H9 (cell line): ENCODE data around the gene CACNB2. TPM values are rescaled to one million over a fixed set of nuclear protein-coding genes. Genes with fewer than 3 reads are reported as not detected.

Source experiments
- DNase-seq: peaks from one replicate; pipeline ENCODE4 v3.0.0-alpha.2; 2017
- H2AFZ ChIP-seq: one replicate; pipeline ENCODE4 v1.6.1; 2013; ENCODE audit warnings: mild to moderate bottlenecking, low read length, control low read depth, moderate library complexity
- H2AK5ac ChIP-seq: 2 replicates; pipeline ENCODE4 v1.6.1; 2013; ENCODE audit warnings: low read length, control low read depth, mixed read lengths; ENCODE audit not compliant: insufficient read length
- H2BK120ac ChIP-seq: one replicate; pipeline ENCODE4 v1.6.1; 2013; ENCODE audit warnings: low read depth, mild to moderate bottlenecking, low read length, control low read depth, inconsistent platforms; ENCODE audit not compliant: poor library complexity, severe bottlenecking
- H2BK12ac ChIP-seq: 2 replicates; pipeline ENCODE4 v1.6.1; 2013; ENCODE audit warnings: low read length, control low read depth, mixed read lengths, low read depth; ENCODE audit not compliant: insufficient read length
- H2BK15ac ChIP-seq: 2 replicates; pipeline ENCODE4 v1.6.1; 2013; ENCODE audit warnings: low read depth, low read length, control low read depth
- H2BK20ac ChIP-seq: one replicate; pipeline ENCODE4 v1.6.1; 2013; ENCODE audit warnings: low read depth, mild to moderate bottlenecking, low read length, control low read depth, inconsistent platforms; ENCODE audit not compliant: poor library complexity, severe bottlenecking
- H2BK5ac ChIP-seq: 2 replicates; pipeline ENCODE4 v1.6.1; 2013; ENCODE audit warnings: low read length, control low read depth, mixed read lengths; ENCODE audit not compliant: insufficient read length
- H3K14ac ChIP-seq: 2 replicates; pipeline ENCODE4 v1.6.1; 2013; ENCODE audit warnings: low read length, control low read depth; ENCODE audit not compliant: insufficient read depth
- H3K18ac ChIP-seq: 2 replicates; pipeline ENCODE4 v1.6.1; 2013; ENCODE audit warnings: low read depth, mild to moderate bottlenecking, mixed read lengths, low read length, control low read depth; ENCODE audit not compliant: insufficient read length
- H3K23ac ChIP-seq: 2 replicates; pipeline ENCODE4 v1.6.1; 2013; ENCODE audit warnings: low read length, control low read depth, mixed read lengths, low read depth; ENCODE audit not compliant: insufficient read length
- H3K23me2 ChIP-seq: 2 replicates; pipeline ENCODE4 v1.6.1; 2013; ENCODE audit warnings: low read depth, mild to moderate bottlenecking, mixed read lengths, low read length, control low read depth; ENCODE audit not compliant: insufficient read length, poor library complexity, severe bottlenecking
- H3K27ac ChIP-seq: 2 replicates; pipeline ENCODE4 v1.5.1; 2013; ENCODE audit warnings: low read length, control low read depth, mixed read lengths, low read depth; ENCODE audit not compliant: insufficient read length
- H3K27me3 ChIP-seq: 2 replicates; pipeline ENCODE4 v1.6.1; 2013; ENCODE audit warnings: low read length, control low read depth, inconsistent platforms; ENCODE audit not compliant: insufficient read depth
- H3K4ac ChIP-seq: 2 replicates; pipeline ENCODE4 v1.6.1; 2013; ENCODE audit warnings: low read depth, mild to moderate bottlenecking, control low read depth, inconsistent platforms, low read length, moderate library complexity
- H3K4me1 ChIP-seq: 2 replicates; pipeline ENCODE4 v1.6.1; 2013; ENCODE audit warnings: low read length, control low read depth, inconsistent platforms; ENCODE audit not compliant: insufficient read depth
- H3K4me2 ChIP-seq: 2 replicates; pipeline ENCODE4 v1.6.1; 2013; ENCODE audit warnings: low read length, control low read depth, mixed read lengths; ENCODE audit not compliant: insufficient read length, insufficient read depth
- H3K56ac ChIP-seq: 2 replicates; pipeline ENCODE4 v1.6.1; 2013; ENCODE audit warnings: low read depth, mild to moderate bottlenecking, mixed read lengths, low read length, control low read depth; ENCODE audit not compliant: insufficient read length
- H3K79me1 ChIP-seq: 2 replicates; pipeline ENCODE4 v1.6.1; 2013; ENCODE audit warnings: low read depth, mild to moderate bottlenecking, moderate library complexity, low read length, control low read depth, inconsistent platforms; ENCODE audit not compliant: insufficient read depth, poor library complexity, severe bottlenecking
- H3K79me2 ChIP-seq: 2 replicates; pipeline ENCODE4 v1.6.1; 2013; ENCODE audit warnings: low read length, control low read depth, inconsistent platforms; ENCODE audit not compliant: insufficient read depth
- H3K9ac ChIP-seq: 2 replicates; pipeline ENCODE4 v1.6.1; 2013; ENCODE audit warnings: low read length, control low read depth, mixed read lengths; ENCODE audit not compliant: insufficient read length; ENCODE audit errors: extremely low read depth
- H3K9me3 ChIP-seq: one replicate; pipeline ENCODE4 v1.6.1; 2013; ENCODE audit warnings: low read depth, low read length, inconsistent platforms; ENCODE audit not compliant: control insufficient read depth
- H3T11ph ChIP-seq: one replicate; pipeline ENCODE4 v1.6.1; 2013; ENCODE audit warnings: mild to moderate bottlenecking, low read length, control low read depth, inconsistent platforms
- H4K20me1 ChIP-seq: one replicate; pipeline ENCODE4 v1.6.1; 2013; ENCODE audit not compliant: control insufficient read depth, insufficient read length, insufficient read depth
- H4K5ac ChIP-seq: 2 replicates; pipeline ENCODE4 v1.6.1; 2013; ENCODE audit warnings: low read depth, mild to moderate bottlenecking, mixed read lengths, low read length, control low read depth; ENCODE audit not compliant: insufficient read length
- H4K8ac ChIP-seq: replicated peaks from 2 replicates; pipeline ENCODE4 v1.6.1; 2013; ENCODE audit warnings: low read length, control low read depth, mixed read lengths, low read depth; ENCODE audit not compliant: insufficient read length
- H4K91ac ChIP-seq: 2 replicates; pipeline ENCODE4 v1.6.1; 2013; ENCODE audit warnings: low read depth, mild to moderate bottlenecking, moderate library complexity, mixed read lengths, low read length, control low read depth; ENCODE audit not compliant: insufficient read length
- H3K27ac Mint-ChIP-seq, 3 experiments: 2 replicates in 2 of 3; 3 replicates in 1 of 3; pipeline ENCODE4 v1.8.0; 2020 to 2021; ENCODE audit warnings: mixed read lengths in 3 of 3, mild to moderate bottlenecking in 1 of 3, moderate library complexity in 1 of 3
- H3K27me3 Mint-ChIP-seq: 2 replicates; pipeline ENCODE4 v1.8.0; 2021; ENCODE audit warnings: low read depth, mild to moderate bottlenecking, moderate library complexity, mixed read lengths
- H3K36me3 Mint-ChIP-seq, 3 experiments: 2 replicates in 2 of 3; 3 replicates in 1 of 3; pipeline ENCODE4 v1.8.0; 2020 to 2021; ENCODE audit warnings: low read depth in 3 of 3, mixed read lengths in 3 of 3; ENCODE audit not compliant: insufficient read depth in 1 of 3
- H3K4me1 Mint-ChIP-seq, 2 experiments: 2 replicates each; pipeline ENCODE4 v1.8.0; 2020; ENCODE audit warnings: mixed read lengths in 2 of 2
- H3K4me3 Mint-ChIP-seq, 2 experiments: 2 replicates in 1 of 2; 3 replicates in 1 of 2; pipeline ENCODE4 v1.8.0; 2020 to 2021; ENCODE audit warnings: mild to moderate bottlenecking in 2 of 2, mixed read lengths in 2 of 2, moderate library complexity in 1 of 2
- H3K9me3 Mint-ChIP-seq, 2 experiments: 2 replicates in 1 of 2; 3 replicates in 1 of 2; pipeline ENCODE4 v1.8.0; 2020; ENCODE audit warnings: mild to moderate bottlenecking in 2 of 2, mixed read lengths in 2 of 2, moderate library complexity in 1 of 2
- CTCF ChIP-seq: fragments of 200-600 bp; sonication (generic); conservative IDR thresholded peaks from 3 replicates; pipeline ENCODE4 v1.8.0; 2021; ENCODE audit warnings: antibody characterized with exemption, mild to moderate bottlenecking
- WGBS: extraction: QIAGEN DNeasy Blood & Tissue Kit; methylation state at CpG from one replicate; pipeline ENCODE4 v1.1.7; 2013; ENCODE audit warnings: missing lambda C conversion rate, low lambda C conversion rate, mixed read lengths; ENCODE audit not compliant: insufficient read length; ENCODE audit errors: extremely low coverage; 5-methylcytosine and 5-hydroxymethylcytosine counted together
- total RNA-seq: library from RNA; stranded (reverse); gene quantifications from 2 replicates; pipeline ENCODE4 v1.2.1, GENCODE V29; 2021

The CACNB2 gene
- total RNA-seq, 1 experiment from 2014 or later, result 2.6 TPM

- no peak overlapping the region for H2BK12ac ChIP-seq
- H3K4me2 ChIP-seq, result no peak overlapping the region
- no peak overlapping the region for H2AK5ac ChIP-seq
- no peak overlapping the region for H4K8ac ChIP-seq
- H3K23ac ChIP-seq, result no peak overlapping the region
- no peak overlapping the region for H4K5ac ChIP-seq
- H3K79me1 ChIP-seq, result no peaks in the 10 kb centered on the region
- no peaks in the 10 kb centered on the region for H4K20me1 ChIP-seq
- H2BK5ac ChIP-seq, result no peak overlapping the region
- no peak overlapping the region for H3K18ac ChIP-seq
- H4K91ac ChIP-seq, result no peak overlapping the region
- H2BK20ac ChIP-seq, result no peak overlapping the region
- H3K9me3 Mint-ChIP-seq, result no peaks in the 10 kb centered on the region
- H3T11ph ChIP-seq, result no peak overlapping the region
- no peak overlapping the region for H3K14ac ChIP-seq
- no peak overlapping the region for H3K4ac ChIP-seq
- H3K27ac ChIP-seq, result no peak overlapping the region
- TF ChIP-seq CTCF, result no peak
- no peaks in the 10 kb centered on the region for H3K9me3 ChIP-seq
- no CpG with 5 or more reads among the region's 22 CpGs for WGBS
- H3K4me3 Mint-ChIP-seq, result no peak overlapping the region
- H3K27ac Mint-ChIP-seq, result peak overlapping the region; percentile 37 to 75 (median 64); a peak in 4 of 7 replicates
- H3K27me3 Mint-ChIP-seq, result no peaks in the 10 kb centered on the region
- no peaks in the 10 kb centered on the region for H3K4me1 Mint-ChIP-seq
- no peak overlapping the region for H3K56ac ChIP-seq
- no peaks in the 10 kb centered on the region for H3K4me1 ChIP-seq
- H3K36me3 Mint-ChIP-seq, result peaks cover 13 to 43% (median 42%) of the 10 kb centered on the region in 3 experiments; a peak in 6 of 7 replicates
- no peaks in the 10 kb centered on the region for H3K23me2 ChIP-seq
- no peaks in the 10 kb centered on the region for H3K79me2 ChIP-seq
- DNase-seq, result no peak
- no peak overlapping the region for H2BK15ac ChIP-seq
- no peak overlapping the region for H2BK120ac ChIP-seq
- H3K9ac ChIP-seq, result no peak overlapping the region
- no peak overlapping the region for H2AFZ ChIP-seq
- H3K27me3 ChIP-seq, result no peaks in the 10 kb centered on the region
These were observed 399.1 kb downstream of the CACNB2 start for GRCh38 chr10:18539335-18539734.
